Suppressor macrophage treated with lipopolysaccharide for 4 hours (primary cell): ENCODE measurements around the gene ARIH2.
A peak's percentile ranks its signal among the peaks of the same experiment; 100 is the strongest.

Experiments
- DNase-seq: peaks from one replicate; pipeline ENCODE4 v3.0.0-alpha.2; 2020

Gene ARIH2

DNA sequence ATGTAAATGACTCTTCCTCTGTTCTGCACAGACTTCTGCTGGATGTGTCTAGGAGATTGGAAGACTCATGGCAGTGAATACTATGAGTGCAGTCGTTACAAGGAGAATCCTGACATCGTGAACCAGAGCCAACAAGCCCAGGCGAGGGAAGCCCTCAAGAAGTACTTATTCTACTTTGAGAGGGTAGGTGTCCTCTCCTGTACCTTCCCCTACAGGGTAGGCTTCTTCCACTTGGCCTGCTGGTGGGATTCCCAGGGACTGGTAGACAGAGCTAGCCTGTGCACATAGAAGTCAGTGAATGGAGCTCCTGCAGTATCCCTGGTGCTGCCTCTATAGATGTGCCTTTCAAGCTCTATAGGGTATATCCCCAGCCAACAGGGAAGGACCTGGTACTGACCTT is 60.8 kb downstream of the ARIH2 start:
- no peak for DNase-seq

DNA sequence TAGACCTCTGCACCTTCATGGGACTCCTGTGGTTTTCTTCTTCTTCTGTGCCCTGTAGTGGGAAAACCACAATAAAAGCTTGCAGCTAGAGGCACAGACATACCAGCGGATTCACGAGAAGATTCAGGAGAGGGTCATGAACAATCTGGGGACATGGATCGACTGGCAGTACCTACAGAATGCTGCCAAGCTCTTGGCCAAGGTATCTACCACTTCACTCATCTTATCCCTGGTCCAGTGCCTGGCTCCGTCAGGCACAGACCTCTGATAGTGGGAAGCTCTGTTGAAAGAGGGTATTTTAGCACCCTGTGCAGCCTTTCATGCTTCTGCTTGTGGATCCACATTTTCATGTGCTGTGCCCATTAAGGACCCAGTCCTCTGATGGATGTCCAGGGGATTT is 61.7 kb downstream of the ARIH2 start:
- DNase-seq, result no peak

DNA sequence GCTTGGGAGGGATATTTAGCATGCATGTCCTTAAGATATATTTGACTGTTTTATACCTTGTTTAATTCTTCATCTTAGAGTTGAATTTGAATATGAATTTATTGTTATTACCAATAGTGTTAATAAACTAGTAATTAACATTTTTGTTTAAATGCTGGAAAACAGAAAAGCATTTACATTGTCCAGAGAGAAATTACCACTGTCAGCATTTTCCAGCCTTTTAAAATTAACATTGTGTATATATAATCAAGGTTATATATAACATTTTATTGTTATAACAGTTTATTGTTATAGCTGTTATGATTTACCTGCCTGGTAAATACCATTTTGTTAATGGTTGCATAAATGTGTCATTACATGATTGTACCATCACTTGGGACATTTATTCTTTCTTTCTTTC is 63.4 kb downstream of the ARIH2 start:
- no peak for DNase-seq

DNA sequence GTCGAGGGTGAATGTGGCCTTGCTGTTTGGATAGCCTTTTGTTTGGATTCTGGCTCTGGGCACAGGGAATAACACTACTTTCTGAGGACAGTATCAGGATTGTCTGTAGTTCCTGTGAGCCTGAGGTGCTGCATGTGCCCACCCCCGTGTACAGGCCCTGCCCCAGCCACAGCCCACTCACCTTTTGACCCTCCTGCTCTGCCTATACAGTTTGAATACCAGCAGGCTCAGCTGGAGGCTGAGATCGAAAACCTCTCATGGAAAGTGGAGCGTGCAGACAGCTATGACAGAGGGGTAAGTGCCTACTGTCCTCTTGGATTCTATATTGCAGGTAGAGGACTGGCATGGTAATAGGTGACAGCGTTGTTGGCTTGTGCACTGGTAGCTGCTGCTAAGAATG is 64.0 kb downstream of the ARIH2 start:
- DNase-seq, result no peak

DNA sequence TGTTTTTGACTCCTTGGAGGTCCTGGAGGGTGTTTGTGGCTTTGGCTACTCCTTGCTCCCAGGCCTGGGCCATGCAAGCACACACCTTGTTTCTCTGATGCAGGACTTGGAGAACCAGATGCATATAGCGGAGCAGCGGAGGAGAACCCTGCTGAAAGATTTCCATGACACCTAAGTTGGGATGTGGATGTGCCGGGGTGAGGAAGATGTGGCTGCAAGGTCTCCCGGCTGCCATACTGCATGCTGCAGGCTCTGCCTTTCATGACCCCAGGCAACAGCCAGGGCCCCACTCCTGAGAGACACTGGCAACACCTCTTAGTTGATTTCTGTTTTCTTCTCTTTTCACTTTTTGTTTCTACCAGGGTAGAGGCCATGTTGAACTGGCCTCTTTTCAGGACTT is 64.5 kb downstream of the ARIH2 start:
- no peak for DNase-seq

DNA sequence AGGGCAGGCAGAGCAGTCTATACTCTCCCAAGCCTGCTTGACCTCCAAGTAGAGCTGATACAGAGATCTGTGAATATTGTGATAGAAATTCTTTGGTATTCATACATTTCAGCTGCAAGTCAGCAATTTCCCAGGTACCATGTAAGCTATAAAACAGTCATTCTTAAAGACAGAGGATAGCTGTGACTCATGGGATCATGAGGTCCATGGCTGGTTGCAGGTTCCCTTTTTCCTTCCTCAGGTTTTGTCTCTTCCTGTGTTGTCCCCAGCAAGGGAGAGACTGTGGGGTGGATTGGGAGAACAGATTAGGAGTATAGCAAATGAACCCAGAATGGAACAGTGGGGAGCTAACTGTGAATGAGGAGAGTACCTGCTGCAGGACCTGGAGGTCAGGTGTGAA is 66.0 kb downstream of the ARIH2 start:
- DNase-seq, result peak; percentile 63

DNA sequence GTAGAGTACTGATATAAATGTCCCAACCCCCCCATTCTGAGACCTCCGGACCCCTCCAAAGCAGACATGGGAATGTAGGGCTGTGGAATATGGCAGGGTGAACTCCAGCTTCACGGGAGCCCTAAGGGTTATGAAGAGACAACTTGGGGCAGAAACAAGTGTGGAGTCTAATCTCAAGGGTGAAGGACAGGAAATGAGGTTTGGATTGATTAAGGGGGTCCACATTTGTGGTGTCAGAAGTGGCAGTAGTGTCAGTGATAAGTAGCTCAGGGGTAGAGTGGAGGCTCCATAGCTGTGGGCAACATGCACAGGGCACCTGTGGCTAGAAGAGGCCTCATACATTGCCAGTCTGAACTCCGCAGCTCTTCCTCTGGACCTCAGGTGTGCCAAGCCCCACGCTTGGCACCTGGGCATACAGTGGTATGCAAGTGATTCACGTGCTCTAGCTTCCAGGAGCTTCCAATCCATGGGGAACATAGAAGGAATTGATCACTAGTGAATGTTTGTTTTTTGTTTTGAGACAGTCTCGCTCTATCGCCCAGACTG is 67.3 kb downstream of the ARIH2 start:
- DNase-seq, result no peak

DNA sequence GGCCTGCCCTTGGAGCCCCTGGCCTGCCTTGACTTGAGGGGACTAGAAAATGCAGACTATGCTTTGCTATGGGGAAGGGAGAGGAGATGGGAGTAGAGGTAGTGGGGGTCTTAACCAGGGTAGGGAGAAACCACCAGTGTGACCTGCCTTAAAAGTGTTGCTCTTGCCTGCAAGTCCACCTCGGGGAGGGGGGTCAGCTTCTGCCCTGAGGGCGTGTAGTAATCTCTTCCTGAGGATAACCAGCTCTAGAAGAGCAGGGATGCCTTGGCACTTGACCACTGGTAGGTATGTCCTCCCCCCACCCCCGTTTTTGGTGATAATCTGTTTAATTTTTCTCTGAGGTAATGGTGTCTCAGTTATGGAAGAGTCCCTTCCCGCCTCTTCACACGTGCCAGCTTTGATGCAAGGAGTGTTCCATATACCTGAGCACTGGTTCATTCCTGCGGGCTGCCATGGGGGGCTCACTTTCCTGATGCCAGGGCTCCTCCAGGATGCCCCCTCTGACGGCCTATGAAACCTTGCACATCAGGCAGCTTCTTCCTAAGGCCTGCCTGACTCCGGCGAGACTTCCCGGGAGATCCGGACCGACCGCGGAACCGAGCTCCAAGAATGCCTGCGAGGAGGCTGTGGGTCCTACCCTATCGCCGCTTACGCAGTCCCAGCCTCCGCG is 70.6 kb downstream of the ARIH2 start:
- DNase-seq, result no peak

DNA sequence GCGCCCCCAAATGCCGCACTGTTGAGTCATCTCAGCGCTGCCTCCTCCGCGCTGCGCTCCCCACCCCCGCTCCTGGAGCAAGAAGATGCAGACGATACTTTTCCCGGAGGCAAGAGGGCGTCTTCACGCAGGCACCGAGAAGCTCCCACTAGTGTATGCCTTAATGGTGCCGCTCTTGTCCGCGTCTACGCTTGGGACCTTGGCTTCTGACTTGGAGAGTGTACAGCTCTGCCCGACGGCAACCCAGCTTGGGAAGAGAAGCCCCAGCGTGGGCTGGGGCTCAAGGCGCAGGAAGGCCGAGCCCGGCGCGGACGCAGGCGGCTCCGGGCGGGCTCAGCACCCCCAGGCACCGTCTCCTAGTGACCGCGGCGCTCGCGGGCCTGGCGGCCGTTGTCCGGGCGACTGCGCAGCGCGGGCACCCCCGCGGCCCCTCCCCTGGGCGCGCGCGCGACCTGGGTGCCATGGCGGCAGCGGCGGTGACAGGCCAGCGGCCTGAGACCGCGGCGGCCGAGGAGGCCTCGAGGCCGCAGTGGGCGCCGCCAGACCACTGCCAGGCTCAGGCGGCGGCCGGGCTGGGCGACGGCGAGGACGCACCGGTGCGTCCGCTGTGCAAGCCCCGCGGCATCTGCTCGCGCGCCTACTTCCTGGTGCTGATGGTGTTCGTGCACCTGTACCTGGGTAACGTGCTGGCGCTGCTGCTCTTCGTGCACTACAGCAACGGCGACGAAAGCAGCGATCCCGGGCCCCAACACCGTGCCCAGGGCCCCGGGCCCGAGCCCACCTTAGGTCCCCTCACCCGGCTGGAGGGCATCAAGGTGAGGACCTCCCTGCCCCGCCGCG is 71.4 kb downstream of the ARIH2 start, which contains the start of gene P4HTM:
Gene P4HTM, plus strand, starts transcription at position 446 of the 840 bp plus-strand sequence. Its CDS starts 16 bp downstream, at position 462.
- peak; percentile 75 for DNase-seq

DNA sequence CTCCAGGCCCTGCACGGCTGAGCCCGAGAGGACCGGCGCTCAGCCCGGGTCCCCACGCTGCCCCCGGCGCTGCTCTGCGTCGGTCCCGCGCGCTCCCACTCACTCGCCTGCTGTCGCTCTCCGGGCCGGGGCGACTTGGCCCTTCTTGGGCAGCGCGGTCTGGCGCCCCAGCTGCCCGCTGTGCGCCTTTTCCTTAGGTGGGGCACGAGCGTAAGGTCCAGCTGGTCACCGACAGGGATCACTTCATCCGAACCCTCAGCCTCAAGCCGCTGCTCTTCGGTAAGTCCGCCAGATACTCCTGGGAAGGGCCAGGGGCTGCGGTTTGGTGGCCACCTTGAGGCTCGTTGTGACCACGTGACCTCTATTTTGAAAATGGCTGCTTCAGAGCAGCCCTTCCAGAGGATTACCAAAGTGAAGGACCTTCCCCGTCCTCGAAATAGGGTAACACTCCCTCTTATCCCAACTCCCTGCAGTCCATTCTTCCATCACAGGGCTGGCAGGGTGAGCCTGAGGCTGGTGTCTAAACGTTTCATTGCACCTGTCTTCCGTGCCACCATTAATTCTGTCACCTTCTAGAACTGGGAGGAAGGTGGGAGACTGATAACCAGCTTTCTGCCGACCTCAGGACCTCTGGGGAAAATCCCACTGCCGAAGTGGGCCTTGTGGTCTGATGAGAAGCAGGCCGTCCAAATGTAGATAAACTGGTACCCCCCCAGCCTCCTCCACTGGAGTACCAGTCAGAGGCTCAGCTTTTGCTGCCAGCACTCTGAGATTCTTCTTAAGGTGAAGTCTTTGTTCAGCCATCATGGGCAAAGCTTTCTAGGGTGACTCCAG is 72.2 kb downstream of the ARIH2 start:
- DNase-seq, result peak; percentile 23

DNA sequence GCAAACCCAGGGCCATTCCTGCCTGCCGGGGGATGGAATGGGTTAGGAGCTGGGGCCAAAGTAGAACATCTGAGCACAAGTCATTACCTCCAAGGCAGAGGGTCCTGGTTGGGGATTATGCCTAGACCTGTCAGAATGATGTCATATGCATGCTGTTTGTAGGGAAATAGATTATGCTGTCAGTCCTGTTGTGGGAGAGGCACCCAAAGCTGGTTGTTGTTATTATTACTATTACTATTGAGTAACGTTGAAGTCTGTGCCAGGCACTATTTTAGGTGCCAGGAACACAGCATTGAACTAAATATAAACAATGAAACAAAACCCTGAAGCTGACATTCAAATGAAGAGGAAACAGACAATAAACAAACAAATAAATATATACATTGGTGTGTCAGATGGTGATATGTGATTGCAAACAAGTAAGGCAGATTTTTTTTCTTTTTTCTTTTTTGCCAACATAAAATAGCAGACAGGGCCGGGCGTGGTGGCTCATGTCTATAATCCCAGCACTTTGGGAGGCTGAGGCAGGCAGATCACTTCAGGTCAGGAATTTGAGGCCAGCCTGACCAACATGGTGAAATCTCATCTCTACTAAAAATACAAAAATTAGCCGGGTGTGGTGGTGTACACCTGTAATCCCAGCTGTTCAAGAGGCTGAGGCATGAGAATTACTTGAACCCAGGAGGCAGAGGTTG is 73.4 kb downstream of the ARIH2 start:
- no peak for DNase-seq

DNA sequence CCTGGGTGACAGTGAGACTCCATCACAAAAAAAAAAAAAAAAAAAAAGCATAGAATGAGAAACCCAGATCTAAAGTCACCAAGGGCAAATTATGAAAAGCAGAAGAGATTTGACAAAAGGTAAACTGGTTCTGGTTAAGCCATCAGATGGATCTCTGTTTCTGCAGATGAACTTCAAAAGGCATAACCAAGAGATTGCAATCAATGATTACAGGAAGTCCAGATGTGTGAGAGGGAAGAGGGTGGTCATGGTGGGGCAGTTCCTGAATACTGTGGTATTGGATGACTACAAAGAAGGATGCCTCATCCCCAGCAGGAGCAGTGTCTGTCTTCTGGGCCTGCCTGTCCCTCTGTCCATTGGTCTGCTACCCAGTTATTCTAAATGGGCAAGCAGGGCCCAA is 75.2 kb downstream of the ARIH2 start:
- peak; percentile 32 for DNase-seq

DNA sequence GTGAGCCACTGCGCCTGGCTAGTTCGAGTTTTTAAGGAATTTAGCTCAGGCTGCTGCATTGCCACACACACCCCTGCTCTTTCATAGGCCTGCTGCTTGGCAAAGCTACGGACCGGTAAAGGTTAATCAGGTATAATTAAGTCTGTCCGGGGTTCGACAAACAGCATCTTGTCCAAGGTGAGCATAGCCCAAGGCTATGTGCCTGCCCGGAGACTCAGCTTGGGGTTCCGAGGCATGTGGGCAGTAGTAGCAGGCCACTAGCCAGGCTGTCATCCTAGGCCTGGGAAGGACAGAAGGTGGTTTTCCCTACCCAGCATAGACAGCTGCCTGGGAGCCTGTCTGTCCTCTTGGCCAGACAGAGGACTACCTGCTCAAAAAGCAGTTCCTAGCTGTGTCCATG is 78.0 kb downstream of the ARIH2 start:
- DNase-seq, result no peak

DNA sequence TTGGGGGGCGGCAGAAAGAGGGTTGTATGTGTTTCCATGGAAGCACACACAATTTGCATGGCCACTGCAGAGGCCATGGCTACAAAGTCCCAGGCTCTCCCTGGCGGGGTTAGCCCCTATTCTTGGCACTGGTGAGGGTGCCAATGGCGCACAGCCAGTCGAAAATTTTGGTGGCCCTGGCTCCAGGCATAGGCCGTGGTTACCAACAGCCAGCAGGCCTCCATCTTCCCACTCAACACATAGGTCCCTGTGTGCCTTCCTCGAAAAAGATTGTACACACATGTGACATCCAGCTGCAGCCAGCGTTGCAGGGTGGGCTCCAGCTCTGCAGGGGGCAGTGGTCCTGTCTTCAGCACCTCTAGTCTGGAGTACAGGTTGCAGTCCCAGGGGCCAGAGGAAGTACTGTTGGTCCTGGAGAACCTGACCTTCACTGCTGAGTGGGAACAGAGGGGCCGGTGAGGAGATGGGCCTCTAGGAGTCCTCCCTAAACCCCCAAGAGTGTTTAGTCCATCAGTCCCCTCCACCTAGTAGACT is 78.5 kb downstream of the ARIH2 start:
- DNase-seq, result no peak

DNA sequence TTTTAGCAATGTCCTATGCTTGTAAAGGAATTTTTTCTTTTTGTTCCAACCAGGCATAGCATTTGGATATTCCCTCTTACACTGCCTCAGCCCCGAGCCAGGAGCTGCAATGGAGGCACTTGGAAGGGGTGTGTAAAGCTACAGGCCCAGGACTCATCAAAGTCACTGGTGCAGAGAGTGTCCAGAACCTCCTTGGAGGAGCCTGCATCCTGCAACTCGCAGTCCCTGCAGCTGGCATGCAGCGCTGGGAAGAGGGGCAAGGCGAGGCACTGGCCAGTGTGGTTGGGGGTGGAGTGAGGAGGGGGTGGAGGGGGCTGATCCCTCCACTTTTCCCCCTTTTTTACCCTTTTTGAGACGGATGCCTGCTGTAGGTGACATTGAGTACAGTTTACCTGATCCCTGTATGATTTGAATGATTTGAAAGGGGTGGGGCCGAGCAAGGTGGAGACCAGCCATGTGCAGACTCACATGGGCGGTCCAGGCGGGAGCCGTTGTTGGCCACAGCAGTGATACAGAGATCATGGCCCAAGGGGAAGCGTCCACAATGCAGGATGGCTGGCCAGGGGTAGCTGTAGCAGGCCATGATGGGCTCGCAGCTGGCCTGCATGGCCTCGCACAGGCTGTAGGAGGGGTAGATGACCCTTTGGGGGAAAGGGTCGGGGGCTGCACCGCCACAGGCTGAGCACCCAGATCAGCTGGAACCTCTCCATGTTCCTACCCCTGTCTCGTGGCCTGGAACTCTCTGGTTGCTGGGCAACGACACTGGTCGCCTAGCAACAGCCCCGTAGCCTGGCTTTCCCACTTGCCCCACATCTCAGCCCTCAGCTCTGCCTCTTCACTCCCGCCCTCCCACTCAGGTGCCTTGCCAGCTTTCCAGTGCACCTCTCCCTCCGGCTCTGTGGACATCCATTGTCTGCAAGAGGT is 79.3 kb downstream of the ARIH2 start:
- no peak for DNase-seq

DNA sequence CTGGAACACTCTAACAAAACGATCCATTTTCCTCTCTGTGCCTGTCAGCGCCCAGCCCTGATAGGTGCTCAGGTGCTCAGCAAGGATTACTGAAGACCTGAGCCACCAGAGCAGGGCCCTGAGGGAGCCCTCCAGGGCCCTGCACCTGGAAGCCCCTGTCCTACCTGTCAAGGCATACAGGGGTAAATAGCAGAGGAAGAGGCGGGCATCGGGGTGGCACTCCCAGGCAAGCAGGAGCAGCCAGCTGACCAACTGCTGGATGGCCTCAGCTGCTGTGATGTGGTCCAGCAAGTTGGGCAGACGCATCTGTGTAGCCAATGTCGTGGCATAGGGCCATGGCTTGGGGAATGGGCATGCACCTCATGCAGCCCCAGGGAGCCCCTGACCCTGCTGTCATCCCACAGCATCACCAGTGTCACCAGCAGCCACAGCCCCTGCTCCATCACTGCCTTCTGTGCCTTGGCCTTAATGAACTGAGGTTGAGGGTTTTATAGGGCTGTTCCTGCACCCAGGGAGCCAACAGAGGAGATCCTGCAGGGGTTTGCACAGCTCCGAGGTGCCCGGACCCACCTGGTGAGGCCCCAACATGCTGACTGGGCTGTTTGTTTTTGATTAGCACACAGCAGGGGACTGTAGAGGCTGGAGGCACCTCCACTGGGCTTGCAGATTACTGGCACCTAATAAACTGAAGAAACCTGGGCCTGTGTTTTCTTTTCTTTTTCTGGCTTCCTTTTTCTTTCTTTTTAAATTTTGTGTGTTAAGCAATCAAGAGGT is 80.6 kb downstream of the ARIH2 start:
- no peak for DNase-seq

DNA sequence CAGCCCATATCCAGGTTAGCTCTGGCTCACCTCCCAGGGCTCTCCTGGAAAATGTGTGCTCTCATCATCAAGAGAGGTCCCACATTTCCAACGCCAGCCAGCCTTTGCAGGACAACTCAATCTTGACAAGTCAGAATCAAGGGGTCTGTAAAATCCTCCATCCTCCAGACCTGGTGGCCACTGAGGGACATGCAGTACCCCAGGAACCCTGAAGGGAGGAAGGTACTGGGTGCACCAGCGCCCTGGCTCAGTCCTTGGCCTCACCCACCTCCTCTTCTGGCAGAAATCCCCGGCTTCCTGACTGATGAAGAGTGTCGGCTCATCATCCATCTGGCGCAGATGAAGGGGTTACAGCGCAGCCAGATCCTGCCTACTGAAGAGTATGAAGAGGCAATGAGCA is 82.5 kb downstream of the ARIH2 start:
- DNase-seq, result no peak

DNA sequence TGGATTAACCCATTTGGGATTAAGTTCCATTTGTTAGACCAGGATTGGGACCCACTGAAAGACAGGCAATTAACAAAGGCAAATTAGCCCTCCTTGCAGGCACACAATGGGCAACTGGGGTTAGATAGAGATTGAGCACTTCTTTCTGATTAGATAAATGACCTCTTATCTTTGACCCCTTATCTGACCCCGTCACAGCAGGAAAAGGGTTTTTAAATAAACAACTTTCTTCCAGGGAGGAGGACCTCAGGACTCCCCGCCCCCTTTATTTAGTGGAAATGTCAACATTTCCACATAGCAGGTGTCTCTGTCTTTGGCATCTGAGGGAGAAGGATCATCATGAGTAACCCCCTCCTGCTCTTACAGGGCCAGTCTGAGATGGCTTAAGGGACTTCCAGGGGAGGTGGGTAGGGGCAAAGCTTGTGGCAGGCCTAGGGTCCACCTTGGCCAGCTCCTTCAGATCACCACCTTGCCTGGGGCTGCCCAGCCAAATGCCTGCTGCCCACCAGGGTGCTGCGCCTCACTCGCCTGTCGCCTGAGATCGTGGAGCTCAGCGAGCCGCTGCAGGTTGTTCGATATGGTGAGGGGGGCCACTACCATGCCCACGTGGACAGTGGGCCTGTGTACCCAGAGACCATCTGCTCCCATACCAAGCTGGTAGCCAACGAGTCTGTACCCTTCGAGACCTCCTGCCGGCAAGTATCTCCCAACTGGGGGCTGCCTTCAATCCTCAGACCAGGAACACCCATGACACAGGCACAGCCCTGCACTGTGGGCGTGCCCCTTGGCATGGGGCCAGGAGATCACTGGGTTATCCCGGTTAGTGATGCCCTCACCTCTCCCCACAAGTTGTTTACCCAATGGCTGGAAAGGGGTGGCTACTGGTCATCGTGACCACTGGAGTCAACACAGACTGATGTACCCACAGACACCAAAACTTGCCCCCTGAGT is 86.0 kb downstream of the ARIH2 start:
- no peak for DNase-seq

DNA sequence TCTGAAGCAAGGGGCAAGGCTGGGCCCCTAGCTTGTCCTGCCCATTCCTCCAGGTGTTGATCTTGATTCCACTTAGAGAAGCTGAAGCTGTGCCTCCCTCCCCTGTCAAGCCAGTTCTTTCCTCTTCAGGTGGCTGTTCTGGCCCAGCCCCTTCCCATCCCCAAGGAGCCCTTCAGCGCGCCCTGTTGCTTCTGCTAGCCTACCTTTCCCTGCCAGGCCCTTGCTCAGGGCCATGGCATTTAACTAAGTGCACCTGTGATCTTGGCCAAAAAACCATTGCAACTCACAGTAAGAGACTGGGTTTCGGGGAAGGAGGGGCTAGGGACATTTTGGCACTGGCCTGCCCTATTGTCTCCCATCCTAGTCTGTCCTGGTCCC is 86.7 kb downstream of the ARIH2 start:
- no peak for DNase-seq
